Measurements from ENCODE around the gene PROZ. TPM values are rescaled to one million over a fixed set of nuclear protein-coding genes. Genes with fewer than 3 reads are reported as not detected.

Gene PROZ
- total and polyA plus RNA-seq, 9 of the 15 experiments (the other 6 are each of a cell fraction or from before 2014, with no cell fraction given), result not detected

GRCh38 chr13:113204378-113204734 lies 45.9 kb downstream of the PROZ start (continued):
- TF ChIP-seq ZNF518B (CRISPR knock-in tag; IDR thresholded peaks at IDR 0.05) (no peak), ZNF197 (CRISPR knock-in tag; IDR thresholded peaks at IDR 0.05; ENCODE audit: low read depth) (no peak)

GRCh38 chr13:113205428-113205931 lies 47.0 kb downstream of the PROZ start:
- H3K27me3 ChIP-seq (ENCODE audit: control insufficient read depth in 2 of 2, insufficient read depth in 2 of 2, low read length in 2 of 2), result no peaks in the 10 kb centered on the region
- ChIA-PET POLR2A (no interaction called here), CTCF (ENCODE audit: low intra/inter-chr PET ratio) (no interaction called here)
- intact Hi-C loops (cut with micrococcal nuclease), result loop anchor here (10.0 kb wide), 1 partner anchor 189 kb away; no protein-coding TSS in a partner anchor
- peak; percentile 64 for FAIRE-seq
- peak overlapping the region; percentile 14; the same call in 1 of the 2 replicates for H3K4me2 ChIP-seq (ENCODE audit: insufficient read depth, low read length)
- ATAC-seq, result no peak
- no peak for DNase-seq (ENCODE audit: extremely low read depth in 1 of 4, low spot score in 3 of 4)
- H4K20me1 ChIP-seq (replicated peaks; ENCODE audit: control insufficient read depth, insufficient read depth, low read length), result peaks cover 12% of the 10 kb centered on the region; the same call in 1 of the 2 replicates
- H3K4me1 ChIP-seq (replicated peaks in 1 of 2; ENCODE audit: control insufficient read depth in 2 of 2, insufficient read depth in 2 of 2, low read length in 2 of 2), result peaks cover 21 to 30% of the 10 kb centered on the region in 2 experiments; a peak in 4 of 5 replicates
- peaks cover 5% of the 10 kb centered on the region for H3K9me1 ChIP-seq (ENCODE audit: control insufficient read depth, insufficient read depth, low read length)
- no TSS peak for BruUV-seq (replicated peaks)
- H3K79me2 ChIP-seq (ENCODE audit: control insufficient read depth, insufficient read depth, low read length), result peaks cover 94% of the 10 kb centered on the region
- 12% methylated on average over 5 of the region's 5 CpGs for WGBS (ENCODE audit: insufficient coverage, low coverage, missing lambda C conversion rate)
- H3K9me3 ChIP-seq (replicated peaks; ENCODE audit: control insufficient read depth, insufficient read depth, low read depth, low read length), result no peaks in the 10 kb centered on the region
- H2AFZ ChIP-seq (ENCODE audit: low read depth, low read length), result no peak overlapping the region
- H3K9ac ChIP-seq (ENCODE audit: insufficient read depth in 1 of 2, low read depth in 2 of 2, low read length in 2 of 2), result 0 out of 4 replicates have a peak overlapping the region, but pooled peaks of 1 of the 2 experiments have one; percentile 14
- peaks cover 66% of the 10 kb centered on the region; the same call in 2 of the 3 replicates for H3K36me3 ChIP-seq (ENCODE audit: control insufficient read depth, insufficient read depth, low read length)
- peak overlapping the region; percentile 51; the same call in 1 of the 3 replicates for H3K27ac ChIP-seq (ENCODE audit: extremely low read depth, low read depth, low read length)
- no peak overlapping the region for H3K4me3 ChIP-seq
- in situ Hi-C loops (cut with MboI), result no loop called here
- peak; percentile 35 to 40; a peak in 2 of 4 replicates for TF ChIP-seq NRF1 (conservative IDR thresholded peaks at IDR 0.05 in 1 of 2, IDR thresholded peaks at IDR 0.05 in 1 of 2)
- 0 out of 2 replicates have a peak, but pooled peaks have one; percentile 39 for TF ChIP-seq ZNF134 (CRISPR knock-in tag; conservative IDR thresholded peaks at IDR 0.05)
- TF ChIP-seq DPF2 (IDR thresholded peaks at IDR 0.05), result peak; percentile 24; the same call in 1 of the 2 replicates
- peak; percentile 89 for TF ChIP-seq MAFG (tag; conservative IDR thresholded peaks at IDR 0.05)
- TF ChIP-seq ZNF408 (CRISPR knock-in tag; IDR thresholded peaks at IDR 0.05; ENCODE audit: low read depth), result no peak
- no peak for TF ChIP-seq ZNF609 (CRISPR knock-in tag; IDR thresholded peaks at IDR 0.05; ENCODE audit: borderline replicate concordance)
- TF ChIP-seq E2F6 (IDR thresholded peaks at IDR 0.05; ENCODE audit: borderline replicate concordance in 1 of 2, extremely low read depth in 1 of 2, insufficient read depth in 1 of 2, insufficient read length in 1 of 2, low read depth in 1 of 2, low read length in 1 of 2, poor library complexity in 1 of 2, severe bottlenecking in 1 of 2), result no peak
- TF ChIP-seq BACH1 (tag; IDR thresholded peaks at IDR 0.05), result 0 out of 2 replicates have a peak, but pooled peaks have one; percentile 51

Measured in K562 (cell line).